PC-9 (cell line): ENCODE data around the gene ZSCAN21.

Experiments
- CTCF ChIP-seq: fragments of 200-600 bp; sonication (generic); conservative IDR thresholded peaks from 2 replicates; pipeline ENCODE4 v1.6.1; 2017; ENCODE audit warnings: mixed run types, antibody characterized with exemption, mild to moderate bottlenecking, moderate library complexity
- EZH2 ChIP-seq: fragments of 200-600 bp; sonication (generic); IDR thresholded peaks from 2 replicates; pipeline ENCODE4 v1.8.0; 2017; ENCODE audit warnings: antibody characterized with exemption, low read depth

GRCh38 chr7:100000239-100000638 lies 49.3 kb upstream of the ZSCAN21 start:
- TF ChIP-seq EZH2 (no peak), CTCF (no peak)
